Measurements from ENCODE around the gene RAPGEF5.

DNA sequence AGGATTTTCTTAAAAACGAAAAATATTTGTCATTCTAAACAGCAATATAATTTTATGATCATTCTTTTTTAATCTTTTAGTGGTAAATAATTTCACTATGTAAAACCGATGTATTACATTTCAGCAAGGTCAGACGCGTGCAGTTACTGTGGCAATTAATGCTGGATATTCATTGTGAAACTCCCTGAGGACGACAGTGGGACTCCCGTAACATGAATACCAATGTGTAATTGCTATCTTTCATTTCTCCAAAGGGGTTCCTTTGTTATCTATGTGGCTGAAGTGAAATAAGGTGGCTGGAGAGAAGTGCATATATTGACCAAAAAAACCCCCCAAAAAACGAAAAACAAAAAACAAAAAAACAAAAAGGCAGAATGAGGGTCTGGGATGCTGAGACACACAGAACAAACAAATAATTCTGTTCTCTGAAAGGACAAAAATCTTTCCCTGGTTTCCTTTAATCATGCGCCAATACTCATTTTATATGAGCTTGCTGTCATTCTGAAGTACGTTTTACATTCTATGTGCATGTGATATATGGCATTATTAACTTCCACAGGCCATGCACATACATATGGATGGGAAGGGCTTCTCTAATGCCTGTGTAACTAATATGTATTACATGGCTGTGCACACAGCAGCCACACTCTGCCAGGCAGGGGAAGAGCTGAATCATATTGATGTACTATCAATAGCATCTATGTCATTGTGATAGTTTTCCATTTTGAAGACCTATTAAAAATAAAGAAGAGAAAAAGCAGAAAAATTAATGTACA, 161.4 kb downstream of the RAPGEF5 start:
- TF ChIP-seq, protein P1, sequence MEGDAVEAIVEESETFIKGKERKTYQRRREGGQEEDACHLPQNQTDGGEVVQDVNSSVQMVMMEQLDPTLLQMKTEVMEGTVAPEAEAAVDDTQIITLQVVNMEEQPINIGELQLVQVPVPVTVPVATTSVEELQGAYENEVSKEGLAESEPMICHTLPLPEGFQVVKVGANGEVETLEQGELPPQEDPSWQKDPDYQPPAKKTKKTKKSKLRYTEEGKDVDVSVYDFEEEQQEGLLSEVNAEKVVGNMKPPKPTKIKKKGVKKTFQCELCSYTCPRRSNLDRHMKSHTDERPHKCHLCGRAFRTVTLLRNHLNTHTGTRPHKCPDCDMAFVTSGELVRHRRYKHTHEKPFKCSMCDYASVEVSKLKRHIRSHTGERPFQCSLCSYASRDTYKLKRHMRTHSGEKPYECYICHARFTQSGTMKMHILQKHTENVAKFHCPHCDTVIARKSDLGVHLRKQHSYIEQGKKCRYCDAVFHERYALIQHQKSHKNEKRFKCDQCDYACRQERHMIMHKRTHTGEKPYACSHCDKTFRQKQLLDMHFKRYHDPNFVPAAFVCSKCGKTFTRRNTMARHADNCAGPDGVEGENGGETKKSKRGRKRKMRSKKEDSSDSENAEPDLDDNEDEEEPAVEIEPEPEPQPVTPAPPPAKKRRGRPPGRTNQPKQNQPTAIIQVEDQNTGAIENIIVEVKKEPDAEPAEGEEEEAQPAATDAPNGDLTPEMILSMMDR (IDR thresholded peaks at IDR 0.05) = no peak
- no peak for TF ChIP-seq ZFX (IDR thresholded peaks at IDR 0.05; ENCODE audit: borderline replicate concordance)

All from 22Rv1 (cell line).